Neural cell (in vitro differentiated cells): ENCODE results near the gene DHX40.

Experiments
- EP300 ChIP-seq: fragments of 450-650 bp; conservative IDR thresholded peaks from 2 replicates; pipeline ENCODE4 v1.6.1; 2014; ENCODE audit warnings: antibody characterized with exemption, mild to moderate bottlenecking, moderate library complexity; ENCODE audit not compliant: poor library complexity, severe bottlenecking
- EZH2 ChIP-seq: fragments of 200-600, 300-800 bp; shearing (Covaris generic), sonication (generic); IDR thresholded peaks from 2 replicates; pipeline ENCODE4 v1.6.1; 2014; ENCODE audit warnings: antibody characterized with exemption, low read length, borderline replicate concordance, mild to moderate bottlenecking; ENCODE audit not compliant: insufficient read depth, poor library complexity, severe bottlenecking
- MXI1 ChIP-seq: fragments of 450-650 bp; conservative IDR thresholded peaks from 2 replicates; pipeline ENCODE4 v1.6.1; 2014; ENCODE audit warnings: antibody characterized with exemption, mild to moderate bottlenecking; ENCODE audit not compliant: poor library complexity, severe bottlenecking
- POLR2AphosphoS5 ChIP-seq: IDR thresholded peaks from 2 replicates; pipeline ENCODE4 v1.6.1; 2012
- RAD21 ChIP-seq: fragments of 450-650 bp; conservative IDR thresholded peaks from 2 replicates; pipeline ENCODE4 v1.6.1; 2014; ENCODE audit warnings: antibody characterized with exemption, mild to moderate bottlenecking, moderate library complexity
- SMC3 ChIP-seq: fragments of 450-650 bp; conservative IDR thresholded peaks from 2 replicates; pipeline ENCODE4 v1.6.1; 2014; ENCODE audit warnings: antibody characterized with exemption, mild to moderate bottlenecking, moderate library complexity; ENCODE audit not compliant: poor library complexity
- TAF1 ChIP-seq: IDR thresholded peaks from 2 replicates; pipeline ENCODE4 v1.6.1; 2012; ENCODE audit warnings: low read depth
- TF ChIP-seq, protein P1 (sequence below): fragments of 450-650 bp; IDR thresholded peaks from 2 replicates; pipeline ENCODE4 v1.5.1; 2014; ENCODE audit warnings: antibody characterized with exemption, mild to moderate bottlenecking, moderate library complexity; ENCODE audit not compliant: poor library complexity, severe bottlenecking
- TF ChIP-seq, protein P2 (sequence below): IDR thresholded peaks from 2 replicates; pipeline ENCODE4 v1.6.1; 2012; ENCODE audit warnings: borderline replicate concordance

DNA sequence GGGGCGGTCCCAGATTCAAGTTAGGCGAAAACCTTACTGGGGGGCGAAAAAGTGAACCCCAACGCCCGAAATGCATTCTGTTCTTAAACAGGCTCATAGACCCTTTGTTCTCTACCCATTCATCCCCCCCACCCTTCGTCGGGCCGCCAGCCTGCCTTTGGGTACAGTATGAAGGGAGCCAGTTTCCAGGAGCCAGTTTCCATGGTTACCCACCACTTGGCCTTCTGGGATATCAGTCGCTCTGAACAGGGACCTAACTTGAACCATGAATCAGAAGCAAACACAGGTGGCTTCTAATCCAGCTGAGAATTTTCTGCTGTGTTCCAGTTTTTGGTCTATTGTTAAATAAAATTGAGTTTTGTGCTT is 532 bp downstream of the DHX40 start:
- TF ChIP-seq POLR2AphosphoS5 = no peak
- TF ChIP-seq, protein P1, sequence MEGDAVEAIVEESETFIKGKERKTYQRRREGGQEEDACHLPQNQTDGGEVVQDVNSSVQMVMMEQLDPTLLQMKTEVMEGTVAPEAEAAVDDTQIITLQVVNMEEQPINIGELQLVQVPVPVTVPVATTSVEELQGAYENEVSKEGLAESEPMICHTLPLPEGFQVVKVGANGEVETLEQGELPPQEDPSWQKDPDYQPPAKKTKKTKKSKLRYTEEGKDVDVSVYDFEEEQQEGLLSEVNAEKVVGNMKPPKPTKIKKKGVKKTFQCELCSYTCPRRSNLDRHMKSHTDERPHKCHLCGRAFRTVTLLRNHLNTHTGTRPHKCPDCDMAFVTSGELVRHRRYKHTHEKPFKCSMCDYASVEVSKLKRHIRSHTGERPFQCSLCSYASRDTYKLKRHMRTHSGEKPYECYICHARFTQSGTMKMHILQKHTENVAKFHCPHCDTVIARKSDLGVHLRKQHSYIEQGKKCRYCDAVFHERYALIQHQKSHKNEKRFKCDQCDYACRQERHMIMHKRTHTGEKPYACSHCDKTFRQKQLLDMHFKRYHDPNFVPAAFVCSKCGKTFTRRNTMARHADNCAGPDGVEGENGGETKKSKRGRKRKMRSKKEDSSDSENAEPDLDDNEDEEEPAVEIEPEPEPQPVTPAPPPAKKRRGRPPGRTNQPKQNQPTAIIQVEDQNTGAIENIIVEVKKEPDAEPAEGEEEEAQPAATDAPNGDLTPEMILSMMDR = no peak
- TF ChIP-seq, protein P2, sequence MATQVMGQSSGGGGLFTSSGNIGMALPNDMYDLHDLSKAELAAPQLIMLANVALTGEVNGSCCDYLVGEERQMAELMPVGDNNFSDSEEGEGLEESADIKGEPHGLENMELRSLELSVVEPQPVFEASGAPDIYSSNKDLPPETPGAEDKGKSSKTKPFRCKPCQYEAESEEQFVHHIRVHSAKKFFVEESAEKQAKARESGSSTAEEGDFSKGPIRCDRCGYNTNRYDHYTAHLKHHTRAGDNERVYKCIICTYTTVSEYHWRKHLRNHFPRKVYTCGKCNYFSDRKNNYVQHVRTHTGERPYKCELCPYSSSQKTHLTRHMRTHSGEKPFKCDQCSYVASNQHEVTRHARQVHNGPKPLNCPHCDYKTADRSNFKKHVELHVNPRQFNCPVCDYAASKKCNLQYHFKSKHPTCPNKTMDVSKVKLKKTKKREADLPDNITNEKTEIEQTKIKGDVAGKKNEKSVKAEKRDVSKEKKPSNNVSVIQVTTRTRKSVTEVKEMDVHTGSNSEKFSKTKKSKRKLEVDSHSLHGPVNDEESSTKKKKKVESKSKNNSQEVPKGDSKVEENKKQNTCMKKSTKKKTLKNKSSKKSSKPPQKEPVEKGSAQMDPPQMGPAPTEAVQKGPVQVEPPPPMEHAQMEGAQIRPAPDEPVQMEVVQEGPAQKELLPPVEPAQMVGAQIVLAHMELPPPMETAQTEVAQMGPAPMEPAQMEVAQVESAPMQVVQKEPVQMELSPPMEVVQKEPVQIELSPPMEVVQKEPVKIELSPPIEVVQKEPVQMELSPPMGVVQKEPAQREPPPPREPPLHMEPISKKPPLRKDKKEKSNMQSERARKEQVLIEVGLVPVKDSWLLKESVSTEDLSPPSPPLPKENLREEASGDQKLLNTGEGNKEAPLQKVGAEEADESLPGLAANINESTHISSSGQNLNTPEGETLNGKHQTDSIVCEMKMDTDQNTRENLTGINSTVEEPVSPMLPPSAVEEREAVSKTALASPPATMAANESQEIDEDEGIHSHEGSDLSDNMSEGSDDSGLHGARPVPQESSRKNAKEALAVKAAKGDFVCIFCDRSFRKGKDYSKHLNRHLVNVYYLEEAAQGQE = no peak
- TF ChIP-seq EZH2 = no peak
- no peak for TF ChIP-seq TAF1
- peak; percentile 48 for TF ChIP-seq RAD21
- TF ChIP-seq EP300 = no peak
- peak; percentile 45 for TF ChIP-seq SMC3
- TF ChIP-seq MXI1 = peak; percentile 26
